ENCODE results near the gene PCLO.

The PCLO gene

GRCh38 chr7:82818171-82818570, 344.5 kb downstream of the PCLO start:
- DNase-seq, result no peak

GRCh38 chr7:82816272-82816671, 346.4 kb downstream of the PCLO start:
- DNase-seq, result no peak

- peak; percentile 19 for DNase-seq
Measured at GRCh38 chr7:82810558-82811259, 352.0 kb downstream of the PCLO start.

- DNase-seq, result no peak
Measured at GRCh38 chr7:82808633-82809032, 354.1 kb downstream of the PCLO start.

- no peak for DNase-seq
Measured at GRCh38 chr7:82805527-82805960, 357.1 kb downstream of the PCLO start.

GRCh38 chr7:82803411-82803810, 359.3 kb downstream of the PCLO start:
- DNase-seq, result no peak

- DNase-seq, result no peak
Measured at GRCh38 chr7:82789883-82790609, 372.6 kb downstream of the PCLO start.

GRCh38 chr7:82778021-82778420, 384.7 kb downstream of the PCLO start:
- DNase-seq, result no peak

- no peak for DNase-seq
Measured at GRCh38 chr7:82762880-82763279, 399.8 kb downstream of the PCLO start.

GRCh38 chr7:82760831-82761230, 401.9 kb downstream of the PCLO start:
- no peak for DNase-seq

GRCh38 chr7:82760074-82760473, 402.6 kb downstream of the PCLO start:
- no peak for DNase-seq

GRCh38 chr7:82755705-82756551, 406.8 kb downstream of the PCLO start:
- no peak for DNase-seq

GRCh38 chr7:82750007-82750406, 412.7 kb downstream of the PCLO start:
- DNase-seq, result no peak

- DNase-seq, result no peak
Measured at GRCh38 chr7:82745820-82746219, 416.9 kb downstream of the PCLO start.

- DNase-seq, result no peak
Measured at GRCh38 chr7:82745117-82745516, 417.6 kb downstream of the PCLO start.

GRCh38 chr7:82742163-82742562, 420.5 kb downstream of the PCLO start:
- no peak for DNase-seq

GRCh38 chr7:82741493-82741892, 421.2 kb downstream of the PCLO start:
- no peak for DNase-seq

- no peak for DNase-seq
Measured at GRCh38 chr7:82740246-82740848, 422.3 kb downstream of the PCLO start.

- no peak for DNase-seq
Measured at GRCh38 chr7:82736633-82737032, 426.1 kb downstream of the PCLO start.

- DNase-seq, result no peak
Measured at GRCh38 chr7:82732677-82733076, 430.0 kb downstream of the PCLO start.

GRCh38 chr7:82729172-82730030, 433.3 kb downstream of the PCLO start:
- no peak for DNase-seq

All from activated CD4-positive, alpha-beta T cell treated with anti-CD3 and anti-CD28 coated beads, Interleukin-2, amount 50 U/mL, for 16 hours (primary cell).